HCT116 (cell line): ENCODE results near the gene LEKR1. TPM values are rescaled to one million over a fixed set of nuclear protein-coding genes. Genes with fewer than 3 reads are reported as not detected.

Experiments
- ATAC-seq: fragments of 200-7000 bp; cut with Tn5 transposase; 2 replicates; pipeline ENCODE4 v1.9.1; 2020; ENCODE audit warnings: mild to moderate bottlenecking, moderate library complexity
- BruUV-seq: library from RNA; stranded (reverse); fragments of 400-500 nt; replicated peaks from 2 replicates; lab custom pipeline; 2021; lab: Mats Ljungman, UMichigan
- CTCF ChIA-PET: fragments of 300-600 bp; sonication (Branson Sonifier 250); formaldehyde crosslinking; loops from one replicate; lab custom pipeline; 2021; ENCODE audit warnings: antibody characterized with exemption; lab: Charles Lee
- POLR2A ChIA-PET: fragments of 300-600, 350-600 bp; sonication (Branson Sonifier 250); formaldehyde crosslinking; loops from one replicate; lab custom pipeline; 2021; ENCODE audit warnings: antibody characterized with exemption; lab: Charles Lee
- RAD21 ChIA-PET, 2 experiments: fragments of 300-600 bp; sonication (Branson Sonifier 250); formaldehyde crosslinking; loops; one replicate each; lab custom pipeline; 2023; ENCODE audit warnings: low total read pairs in 2 of 2; ENCODE audit not compliant: uncharacterized antibody in 2 of 2, unreplicated experiment in 2 of 2, low non-redundant PET in 1 of 2; lab: Charles Lee
- DNase-seq: peaks from one replicate; pipeline ENCODE4 v3.0.0-alpha.2; 2010; ENCODE audit warnings: low read depth, low spot score
- H2AFZ ChIP-seq: fragments of 200-600 bp; shearing (Covaris generic), sonication (generic); 2 replicates; pipeline ENCODE4 v1.6.1; 2017; ENCODE audit warnings: low read depth, mixed run types, mixed read lengths, antibody characterized with exemption, low read length; ENCODE audit not compliant: poor library complexity, severe bottlenecking
- H3K27ac ChIP-seq: 2 replicates; pipeline ENCODE4 v1.5.1; 2012; ENCODE audit warnings: low read depth, low read length
- H3K27me3 ChIP-seq: fragments of 200-600 bp; sonication (generic); 2 replicates; pipeline ENCODE4 v1.6.1; 2016; ENCODE audit warnings: mixed run types, low read length, mixed read lengths; ENCODE audit not compliant: insufficient read depth
- H3K36me3 ChIP-seq, 2 experiments: fragments of 200-500 bp in 1 of 2; fragments of 200-600 bp in 1 of 2; sonication (Bioruptor generic) in 1 of 2; sonication (generic) in 1 of 2; 2 replicates each; pipeline versions ENCODE4 v1.5.1 to v1.6.1; 2014 to 2016; ENCODE audit warnings: low read length in 2 of 2, inconsistent platforms in 1 of 2, mixed read lengths in 1 of 2, mixed run types in 1 of 2; ENCODE audit not compliant: insufficient read depth in 2 of 2, control insufficient read depth in 1 of 2
- H3K4me1 ChIP-seq, 2 experiments: fragments of 200-600 bp in 1 of 2; sonication (generic) in 1 of 2; 2 replicates each; pipeline versions ENCODE4 v1.5.1 to v1.6.1; 2012 to 2017; ENCODE audit warnings: low read length in 2 of 2, inconsistent platforms in 1 of 2, mild to moderate bottlenecking in 1 of 2, mixed read lengths in 1 of 2, mixed run types in 1 of 2, moderate library complexity in 1 of 2; ENCODE audit not compliant: insufficient read depth in 2 of 2, control insufficient read depth in 1 of 2
- H3K4me2 ChIP-seq: fragments of 200-600 bp; sonication (generic); 2 replicates; pipeline ENCODE4 v1.6.1; 2017; ENCODE audit warnings: mixed run types, low read length, mixed read lengths
- H3K4me3 ChIP-seq, 2 experiments: fragments of 200-600 bp in 1 of 2; sonication (generic) in 1 of 2; replicated peaks in 1 of 2; 2 replicates each; pipeline ENCODE4 v1.5.1; 2011 to 2016; ENCODE audit warnings: low read length in 2 of 2, control low read depth in 1 of 2, low read depth in 1 of 2, mild to moderate bottlenecking in 1 of 2, mixed read lengths in 1 of 2, mixed run types in 1 of 2
- H3K79me2 ChIP-seq: fragments of 200-600 bp; sonication (generic); 2 replicates; pipeline ENCODE4 v1.6.1; 2017; ENCODE audit warnings: mild to moderate bottlenecking, mixed run types, low read length, moderate library complexity, mixed read lengths; ENCODE audit not compliant: insufficient read depth
- H3K9ac ChIP-seq: fragments of 200-600 bp; sonication (generic); 2 replicates; pipeline ENCODE4 v1.6.1; 2016; ENCODE audit warnings: low read length, mixed read lengths
- H3K9me2 ChIP-seq: fragments of 200-600 bp; sonication (generic), shearing (Covaris generic); 2 replicates; pipeline ENCODE4 v1.6.1; 2017; ENCODE audit warnings: mixed run types, mild to moderate bottlenecking, moderate library complexity; ENCODE audit not compliant: insufficient read depth
- H3K9me3 ChIP-seq, 2 experiments: fragments of 200-500 bp in 1 of 2; fragments of 200-600 bp in 1 of 2; sonication (Bioruptor generic) in 1 of 2; sonication (generic) in 1 of 2; 2 replicates each; pipeline ENCODE4 v1.6.1; 2014 to 2017; ENCODE audit warnings: low read length in 2 of 2, mixed read lengths in 2 of 2, inconsistent platforms in 1 of 2, low read depth in 1 of 2, mild to moderate bottlenecking in 1 of 2, mixed run types in 1 of 2, moderate library complexity in 1 of 2; ENCODE audit not compliant: control insufficient read depth in 1 of 2, insufficient read depth in 1 of 2
- H4K20me1 ChIP-seq: fragments of 200-600 bp; sonication (generic), shearing (Covaris generic); 2 replicates; pipeline ENCODE4 v1.6.1; 2017; ENCODE audit warnings: mixed run types, mild to moderate bottlenecking, moderate library complexity; ENCODE audit not compliant: insufficient read depth
- EGR1 ChIP-seq: IDR thresholded peaks from 2 replicates; pipeline ENCODE4 v1.6.1; 2012; ENCODE audit warnings: low read depth
- JUND ChIP-seq: IDR thresholded peaks from 2 replicates; pipeline ENCODE4 v1.6.1; 2012
- POLR2AphosphoS5 ChIP-seq: IDR thresholded peaks from 2 replicates; pipeline ENCODE4 v1.6.1; 2011; ENCODE audit warnings: mild to moderate bottlenecking, low read depth, low read length, moderate library complexity
- RAD21 ChIP-seq: IDR thresholded peaks from 2 replicates; pipeline ENCODE4 v1.6.1; 2012; ENCODE audit warnings: low read depth, mild to moderate bottlenecking
- SRF ChIP-seq: IDR thresholded peaks from 2 replicates; pipeline ENCODE4 v1.6.1; 2012; ENCODE audit warnings: low read depth
- TCF7L2 ChIP-seq: IDR thresholded peaks from 2 replicates; pipeline ENCODE4 v1.7.0; 2011; ENCODE audit warnings: borderline replicate concordance, inconsistent platforms; ENCODE audit not compliant: insufficient read depth, insufficient read length; ENCODE audit errors: extremely low read depth
- YY1 ChIP-seq: IDR thresholded peaks from 2 replicates; pipeline ENCODE4 v1.6.1; 2011; ENCODE audit warnings: low read length, low read depth, moderate library complexity, mild to moderate bottlenecking; ENCODE audit not compliant: insufficient replicate concordance; ENCODE audit errors: extremely low read depth
- intact Hi-C: fragments of 100-400 bp; cut with micrococcal nuclease; formaldehyde crosslinking; loops from 2 replicates; pipeline ENCODE4 v1.10.0; 2022
- total RNA-seq: library from RNA; stranded (reverse); gene quantifications from one replicate; pipeline ENCODE4 v1.2.1, GENCODE V29; 2021; ENCODE audit not compliant: unreplicated experiment
- TF ChIP-seq, protein P1 (sequence below), 3 experiments: fragments of 200-600 bp in 1 of 3; sonication (generic) in 1 of 3; IDR thresholded peaks in 2 of 3; conservative IDR thresholded peaks in 1 of 3; 2 replicates each; pipeline ENCODE4 v1.5.1; 2012 to 2017; ENCODE audit warnings: low read depth in 2 of 3, low read length in 2 of 3, antibody characterized with exemption in 1 of 3, borderline replicate concordance in 1 of 3, control low read depth in 1 of 3, mild to moderate bottlenecking in 1 of 3, mixed read lengths in 1 of 3, mixed run types in 1 of 3, moderate library complexity in 1 of 3; ENCODE audit not compliant: insufficient read depth in 1 of 3

The LEKR1 gene
- total RNA-seq, 1 experiment from 2014 or later, result 2.1 TPM

DNA sequence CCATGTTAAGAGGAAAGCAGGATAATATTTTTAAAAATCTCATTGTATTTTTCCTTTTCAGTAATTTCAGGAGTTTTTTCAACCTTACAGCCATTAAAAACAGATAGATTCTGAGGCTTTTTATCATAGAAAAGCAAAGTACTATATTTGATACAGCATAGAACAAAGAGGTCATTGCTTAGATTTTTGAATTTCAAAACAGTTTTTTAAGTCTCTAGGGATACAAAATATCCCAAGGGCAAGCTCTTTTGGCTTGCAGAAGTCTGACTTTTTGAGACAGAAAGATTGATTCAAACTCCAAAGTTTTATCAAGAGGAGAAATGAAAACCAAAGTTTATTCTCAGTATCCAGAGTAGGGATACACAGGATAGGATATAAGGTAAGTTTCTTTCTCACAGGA, 49.3 kb upstream of the LEKR1 start:
- intact Hi-C loops, result no loop called here

More for the DNA sequence above, 49.3 kb upstream of the LEKR1 start:
- POLR2A ChIA-PET, result no interaction called here
- Histone ChIP-seq H3K9me3 (no peaks in the 10 kb centered on the region), H3K79me2 (no peaks in the 10 kb centered on the region), H3K27ac (no peak overlapping the region), H4K20me1 (no peaks in the 10 kb centered on the region), H3K36me3 (no peaks in the 10 kb centered on the region), H2AFZ (no peak overlapping the region), H3K4me1 (peaks cover 0 to 16% of the 10 kb centered on the region in 2 experiments; a peak in 2 of 4 replicates), H3K4me2 (no peak overlapping the region), H3K27me3 (no peaks in the 10 kb centered on the region), H3K4me3 (no peak overlapping the region), H3K9me2 (no peaks in the 10 kb centered on the region), H3K9ac (no peak overlapping the region)
- DNase-seq (no peak), ATAC-seq (no peak)
- CTCF ChIA-PET, result no interaction called here
- RAD21 ChIA-PET, result no interaction called here
- TF ChIP-seq, protein P1, sequence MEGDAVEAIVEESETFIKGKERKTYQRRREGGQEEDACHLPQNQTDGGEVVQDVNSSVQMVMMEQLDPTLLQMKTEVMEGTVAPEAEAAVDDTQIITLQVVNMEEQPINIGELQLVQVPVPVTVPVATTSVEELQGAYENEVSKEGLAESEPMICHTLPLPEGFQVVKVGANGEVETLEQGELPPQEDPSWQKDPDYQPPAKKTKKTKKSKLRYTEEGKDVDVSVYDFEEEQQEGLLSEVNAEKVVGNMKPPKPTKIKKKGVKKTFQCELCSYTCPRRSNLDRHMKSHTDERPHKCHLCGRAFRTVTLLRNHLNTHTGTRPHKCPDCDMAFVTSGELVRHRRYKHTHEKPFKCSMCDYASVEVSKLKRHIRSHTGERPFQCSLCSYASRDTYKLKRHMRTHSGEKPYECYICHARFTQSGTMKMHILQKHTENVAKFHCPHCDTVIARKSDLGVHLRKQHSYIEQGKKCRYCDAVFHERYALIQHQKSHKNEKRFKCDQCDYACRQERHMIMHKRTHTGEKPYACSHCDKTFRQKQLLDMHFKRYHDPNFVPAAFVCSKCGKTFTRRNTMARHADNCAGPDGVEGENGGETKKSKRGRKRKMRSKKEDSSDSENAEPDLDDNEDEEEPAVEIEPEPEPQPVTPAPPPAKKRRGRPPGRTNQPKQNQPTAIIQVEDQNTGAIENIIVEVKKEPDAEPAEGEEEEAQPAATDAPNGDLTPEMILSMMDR (IDR thresholded peaks at IDR 0.05 in 2 of 3, conservative IDR thresholded peaks at IDR 0.05 in 1 of 3; ENCODE audit: borderline replicate concordance in 1 of 3, insufficient read depth in 1 of 3, low read depth in 2 of 3, low read length in 2 of 3), result no peak
- TF ChIP-seq YY1, result no peak
- TF ChIP-seq TCF7L2, result no peak
- no peak for TF ChIP-seq EGR1
- no peak for TF ChIP-seq POLR2AphosphoS5
- no peak for TF ChIP-seq SRF
- no peak for TF ChIP-seq RAD21
- TF ChIP-seq JUND, result no peak
- BruUV-seq, result no TSS peak
